GM19035 (cell line): Measurements from ENCODE around the gene GPANK1.

Source experiments
- ATAC-seq: cut with Tn5 transposase; IDR thresholded peaks from one replicate; pipeline ENCODE4 v1.9.1; 2021; ENCODE audit not compliant: unreplicated experiment

GPANK1 gene

DNA sequence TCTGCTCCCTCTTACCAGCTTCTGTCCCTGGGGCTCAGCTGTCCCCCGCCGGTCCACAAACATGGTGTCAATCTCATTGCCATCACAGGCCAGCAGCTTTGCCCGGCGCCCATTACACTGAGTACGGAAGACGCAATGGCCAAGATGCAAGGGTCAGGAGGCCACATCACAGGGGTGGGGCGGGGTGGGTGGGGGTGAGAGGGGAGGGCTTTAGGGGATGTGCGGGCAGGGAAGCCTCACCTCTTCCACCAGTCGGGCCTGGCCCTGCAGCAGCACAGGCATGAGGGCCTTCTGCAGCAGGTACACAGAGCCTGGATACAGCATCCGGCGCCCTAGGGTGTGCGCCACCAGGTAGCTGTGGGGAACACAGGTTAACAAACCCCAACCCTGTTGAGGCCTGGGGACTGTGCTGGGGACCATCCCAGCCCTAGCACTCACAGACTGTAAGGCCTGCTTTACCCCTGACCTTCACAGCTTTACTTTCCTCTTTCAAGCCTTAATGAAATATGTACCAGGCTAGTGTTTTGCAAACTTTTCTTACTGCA is 26.8 kb upstream of the GPANK1 start:
- no peak for ATAC-seq

DNA sequence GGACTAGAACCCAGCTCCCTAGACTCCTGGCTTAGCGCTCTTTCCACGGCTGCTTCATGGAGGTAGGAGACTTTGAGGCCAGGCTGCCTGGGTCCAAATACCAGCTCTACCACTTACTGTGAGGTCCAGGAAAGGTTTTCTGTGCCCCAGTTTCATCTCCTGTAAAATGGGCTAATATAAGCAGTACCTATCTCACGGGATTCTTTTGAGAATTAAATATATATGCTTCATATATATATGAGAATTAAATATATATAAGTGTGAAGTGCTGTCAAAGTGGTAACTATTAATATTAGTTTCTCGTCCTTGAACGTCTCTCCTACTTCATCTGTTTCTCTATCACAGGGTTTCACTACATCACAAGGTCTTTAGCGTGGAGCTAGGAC is 26.3 kb upstream of the GPANK1 start:
- no peak for ATAC-seq

DNA sequence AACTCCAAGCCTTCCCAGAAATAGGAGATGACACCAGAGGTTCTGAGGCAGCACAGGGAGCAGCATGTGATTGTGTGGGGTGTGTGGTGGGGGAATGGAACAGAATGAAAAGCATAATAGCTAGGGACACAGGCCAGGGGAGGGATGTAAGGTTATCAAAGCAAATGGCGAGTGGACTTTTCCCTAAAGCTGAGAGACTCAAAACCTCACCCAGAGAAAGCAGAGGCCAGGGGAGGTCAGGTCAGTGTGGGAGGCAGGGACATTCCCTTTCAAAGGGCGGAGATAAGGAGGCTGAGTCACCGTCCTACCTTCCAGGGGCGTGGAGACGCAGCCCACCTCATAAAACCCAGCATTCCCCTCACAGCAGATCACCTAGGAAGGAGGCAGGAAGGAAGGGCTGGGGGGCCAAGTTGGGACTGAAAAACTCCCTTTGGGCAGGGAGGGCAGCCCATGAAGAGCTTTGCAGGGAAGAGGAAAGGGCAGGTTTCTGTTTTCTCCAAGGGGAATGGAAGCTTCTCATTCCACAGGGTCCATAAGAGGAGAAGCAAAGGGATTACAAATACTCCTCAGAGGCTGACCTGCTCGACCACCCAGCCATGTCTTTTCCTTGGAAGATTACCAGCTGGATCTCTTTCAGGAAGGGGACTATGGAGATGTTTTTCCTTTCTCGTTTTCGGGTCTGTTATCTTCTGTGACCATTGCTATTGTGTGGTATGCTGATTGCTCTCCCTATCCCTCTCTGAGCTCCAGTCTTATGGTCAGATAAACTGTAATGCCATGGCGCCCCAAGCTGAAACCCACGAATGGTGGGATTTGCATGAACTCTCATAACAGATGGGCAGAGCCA is 25.7 kb upstream of the GPANK1 start:
- no peak for ATAC-seq

DNA sequence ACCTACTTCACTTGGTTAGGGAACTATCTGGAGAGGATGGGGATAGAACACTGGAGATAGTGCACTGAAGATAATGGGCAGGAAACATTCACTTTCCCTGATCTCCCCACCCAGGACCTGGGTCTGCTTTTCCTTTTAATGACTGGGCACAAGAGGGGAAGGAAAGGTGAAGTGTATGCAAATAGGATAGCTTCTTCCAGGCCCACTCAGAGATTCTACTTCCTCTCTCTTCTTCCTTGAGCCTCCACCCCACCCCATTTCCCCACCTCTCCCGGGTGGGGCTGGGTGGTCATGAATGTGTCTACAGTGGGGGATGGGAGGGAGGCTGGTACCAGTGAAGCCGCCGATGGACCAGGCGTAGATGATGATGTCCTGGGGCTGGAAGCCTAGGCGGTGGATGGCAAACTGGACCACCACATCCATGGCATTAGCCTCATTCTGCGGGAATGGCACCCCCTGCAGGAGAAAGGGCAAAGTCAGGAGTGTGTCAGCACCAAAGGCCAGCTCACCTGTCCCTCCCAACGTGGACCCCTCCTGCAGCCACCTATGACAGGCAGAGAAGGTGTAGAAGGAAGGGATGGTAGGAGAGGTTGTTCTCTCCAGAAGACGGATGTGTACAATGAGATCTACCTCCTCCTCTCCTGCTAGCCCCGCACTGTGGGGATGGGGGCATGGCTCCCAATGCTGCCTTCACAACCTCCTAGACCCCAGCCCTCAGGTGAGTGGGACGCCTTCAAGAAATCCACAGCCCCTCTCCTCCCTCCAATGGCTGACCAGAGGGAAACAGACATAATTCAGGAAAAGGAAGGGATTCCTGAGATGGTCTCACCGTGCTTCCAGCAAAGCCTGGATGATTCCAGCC is 24.7 kb upstream of the GPANK1 start:
- no peak for ATAC-seq

DNA sequence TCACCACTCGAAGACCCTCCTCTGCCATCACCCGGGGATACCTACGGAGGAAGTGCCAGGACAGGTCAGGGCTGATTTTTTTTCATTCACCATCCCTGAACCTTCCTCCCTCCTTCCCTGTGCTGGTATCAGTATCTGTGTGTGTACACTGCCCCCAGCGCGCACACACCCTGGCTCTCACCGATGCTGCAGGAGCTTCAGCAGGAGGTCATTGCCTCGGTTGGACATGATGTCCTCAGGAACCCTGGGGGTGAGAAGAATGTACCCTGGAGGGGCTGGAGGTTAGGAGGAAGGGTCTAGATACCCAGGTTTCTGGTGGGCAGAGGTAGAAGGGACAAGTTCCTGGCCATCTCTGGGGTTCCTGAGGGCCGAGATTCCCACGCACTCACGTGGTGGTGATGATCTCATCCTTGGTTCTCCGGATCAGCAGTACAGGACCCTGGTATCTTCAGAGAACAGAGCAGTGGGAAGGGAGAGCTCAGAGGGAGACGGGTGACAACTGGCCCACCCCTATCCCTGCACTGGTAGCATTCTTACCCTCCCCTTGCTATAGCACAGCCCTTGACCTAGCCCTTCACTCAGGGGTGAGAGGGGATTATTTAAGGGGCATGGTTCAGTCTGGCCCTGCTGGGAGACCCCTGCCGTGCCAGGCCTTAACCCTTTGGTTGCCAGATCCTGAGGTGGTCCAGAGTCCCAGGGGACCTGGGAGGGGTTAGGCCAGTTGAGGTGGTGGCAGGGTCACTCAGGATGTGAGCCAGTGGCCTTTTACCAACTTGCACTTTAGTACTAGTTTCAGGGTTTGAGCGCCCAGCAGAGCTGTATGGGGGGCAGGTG is 23.3 kb upstream of the GPANK1 start:
- no peak for ATAC-seq

DNA sequence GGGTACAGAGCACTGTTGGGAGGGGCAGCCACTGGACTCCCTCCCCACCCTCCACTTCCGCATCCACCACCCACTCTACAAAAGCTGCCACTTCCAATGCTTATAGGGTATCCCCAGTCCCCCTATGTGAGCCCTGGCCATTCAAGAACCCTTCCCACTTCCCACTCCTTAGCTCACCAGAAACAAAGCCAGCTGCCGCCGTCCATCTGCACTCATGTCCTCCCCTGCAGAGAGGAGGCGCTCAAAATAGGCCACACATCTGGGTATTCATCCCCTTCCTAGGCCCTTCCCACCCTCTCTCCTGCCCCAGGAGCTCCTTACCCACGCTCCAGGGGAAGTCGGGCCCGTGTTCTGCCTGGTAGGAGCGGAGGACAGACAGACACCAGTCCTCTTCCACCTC is 22.5 kb upstream of the GPANK1 start:
- ATAC-seq: no peak

DNA sequence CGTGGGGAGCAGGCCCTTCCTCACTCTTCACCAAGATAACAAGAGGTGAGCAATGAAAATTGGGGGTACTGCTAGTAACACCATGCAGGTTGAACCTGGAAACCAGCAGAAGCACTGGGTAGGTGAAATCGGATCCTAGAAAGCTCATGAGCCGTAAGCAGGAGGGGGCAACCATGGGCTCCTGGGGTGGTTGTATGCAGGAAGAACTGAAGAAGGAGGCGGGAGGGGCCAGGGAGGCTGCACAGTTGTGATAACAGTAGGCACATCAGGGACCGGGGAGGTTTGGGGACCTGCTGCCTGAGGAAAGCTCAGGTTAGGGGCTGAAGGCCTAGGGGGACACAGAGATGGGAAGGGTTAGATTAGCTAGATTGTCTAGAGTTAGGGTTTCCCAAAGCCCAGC is 21.7 kb upstream of the GPANK1 start:
- ATAC-seq: no peak

DNA sequence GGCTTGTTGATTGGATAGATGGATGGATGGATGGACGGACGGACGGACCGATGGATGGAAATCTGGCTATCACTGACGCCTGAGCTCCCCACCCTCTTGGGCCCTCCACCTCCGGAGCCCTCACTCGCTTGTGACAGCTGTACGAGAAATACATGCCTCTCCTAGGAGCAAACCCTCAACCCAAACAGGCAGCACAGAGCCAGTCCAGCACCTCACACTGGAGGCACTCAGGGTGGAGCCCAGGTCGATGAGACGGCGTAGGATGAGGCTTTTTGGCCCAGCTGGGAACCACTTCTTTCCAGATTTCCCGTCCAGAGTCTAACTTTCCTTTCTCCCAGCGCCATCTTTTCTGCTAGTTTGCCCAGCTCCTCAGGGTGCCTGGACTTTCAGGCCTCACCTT is 18.8 kb upstream of the GPANK1 start:
- ATAC-seq: no peak

DNA sequence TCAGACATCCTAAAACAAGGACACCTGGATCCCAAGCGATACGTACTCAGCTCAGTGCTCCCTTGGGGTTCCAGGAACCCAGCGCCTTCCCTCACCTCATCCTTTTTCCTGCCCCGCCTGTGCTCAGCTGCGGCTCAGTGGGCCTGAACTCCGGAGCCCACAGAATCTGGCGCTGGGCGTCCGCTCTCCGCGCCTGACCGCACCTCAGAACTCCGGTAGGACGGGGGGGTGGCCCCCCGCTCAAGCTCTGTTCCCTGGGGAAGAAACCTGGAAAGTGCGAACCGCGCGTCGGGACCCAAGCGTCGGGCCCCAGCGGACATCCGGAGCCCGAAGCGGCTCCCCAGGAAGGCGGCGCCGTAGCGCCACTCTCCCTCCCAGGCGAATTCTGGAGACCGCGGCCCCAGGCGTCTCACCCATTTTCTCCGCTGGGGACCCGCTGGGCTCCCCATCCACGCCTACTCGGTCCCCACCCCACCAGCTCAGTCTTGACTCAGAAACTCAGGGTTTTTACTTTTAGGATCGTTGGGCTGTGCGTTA is 16.4 kb upstream of the GPANK1 start:
- ATAC-seq: no peak

DNA sequence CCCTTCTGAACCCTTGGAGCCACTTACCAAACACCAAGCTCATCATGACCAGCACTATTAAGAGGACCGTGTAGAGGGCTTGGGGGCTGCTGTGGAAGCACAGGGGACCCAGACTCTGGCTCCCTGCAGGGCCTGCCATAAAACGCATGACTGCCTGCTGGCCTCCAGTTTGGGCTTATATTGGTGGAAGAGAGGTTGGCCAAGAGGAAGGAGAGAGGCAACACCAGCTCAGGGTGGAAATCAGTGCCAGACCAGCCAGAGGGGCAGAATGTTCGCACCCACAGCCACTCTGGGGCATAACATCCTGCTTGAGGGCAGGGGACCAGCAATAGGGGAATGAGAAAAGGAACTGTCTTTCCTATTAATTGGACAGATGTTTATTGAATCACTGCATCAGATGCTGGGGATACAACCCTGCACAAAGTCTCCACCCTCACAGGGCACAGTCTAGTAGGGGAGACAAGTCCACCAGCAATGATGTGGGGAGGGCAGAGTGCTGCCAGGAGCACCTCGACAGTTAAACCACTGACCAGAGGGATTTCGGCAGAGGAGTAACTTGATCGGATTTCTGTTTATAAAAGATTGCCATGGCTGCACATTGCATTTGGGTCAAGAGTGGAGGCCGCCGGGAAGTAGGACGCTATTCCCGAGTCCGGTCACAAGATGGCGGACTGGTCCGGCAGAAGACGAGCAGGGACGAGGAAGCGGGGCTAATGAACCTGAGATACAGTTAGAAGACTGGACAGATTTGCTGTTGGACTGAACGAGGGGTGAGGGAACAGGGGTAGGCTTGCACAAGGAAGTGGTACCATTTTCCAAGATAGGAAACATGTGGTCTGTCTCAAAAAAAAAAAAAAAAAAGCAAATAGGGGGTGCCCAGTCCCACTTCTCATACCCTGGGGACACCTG is 15.7 kb upstream of the GPANK1 start, which contains the start of gene LY6G5C:
Gene LY6G5C (minus strand): TSS at position 842 of the 909 bp plus-strand sequence. CDS start 694 bp downstream, at position 148.
- no peak for ATAC-seq

DNA sequence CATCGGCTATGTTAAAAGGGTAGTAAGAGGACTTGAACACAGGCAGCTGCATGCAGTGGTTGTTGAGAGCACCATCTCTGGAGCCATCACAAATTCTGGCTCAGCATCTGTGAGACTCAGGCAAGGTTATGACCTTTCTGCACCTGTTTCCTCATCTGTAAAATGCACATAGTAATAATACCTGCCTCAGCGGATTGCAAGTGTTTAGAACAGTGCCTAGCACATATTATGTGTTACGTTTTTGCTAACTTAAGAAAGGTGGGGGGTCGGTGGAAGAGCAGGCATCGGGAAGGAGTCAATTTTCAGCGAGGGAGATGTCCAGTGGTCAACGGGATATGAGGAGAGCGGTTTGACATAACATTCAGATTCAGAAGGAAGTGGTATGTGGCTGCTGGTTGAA is 13.2 kb upstream of the GPANK1 start:
- ATAC-seq: no peak

DNA sequence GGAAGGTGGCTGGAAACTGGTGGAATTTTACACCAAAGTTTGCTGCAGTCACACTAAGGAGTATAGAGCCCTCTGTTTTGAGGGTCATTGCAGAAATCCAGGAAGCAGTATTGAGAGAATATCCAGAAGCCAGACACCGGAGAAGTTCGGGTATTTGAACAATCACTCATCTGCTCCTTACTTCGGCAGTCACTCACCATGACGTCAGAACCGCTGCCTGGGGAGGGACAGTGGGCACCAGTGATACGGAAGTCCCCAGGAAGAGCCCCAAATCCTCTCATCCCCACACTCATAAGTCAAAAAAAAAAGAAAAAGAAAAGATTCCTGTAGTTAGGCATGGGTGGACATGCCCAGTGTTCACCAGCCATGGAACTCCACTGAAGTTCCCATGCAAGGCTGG is 12.1 kb upstream of the GPANK1 start:
- no peak for ATAC-seq

DNA sequence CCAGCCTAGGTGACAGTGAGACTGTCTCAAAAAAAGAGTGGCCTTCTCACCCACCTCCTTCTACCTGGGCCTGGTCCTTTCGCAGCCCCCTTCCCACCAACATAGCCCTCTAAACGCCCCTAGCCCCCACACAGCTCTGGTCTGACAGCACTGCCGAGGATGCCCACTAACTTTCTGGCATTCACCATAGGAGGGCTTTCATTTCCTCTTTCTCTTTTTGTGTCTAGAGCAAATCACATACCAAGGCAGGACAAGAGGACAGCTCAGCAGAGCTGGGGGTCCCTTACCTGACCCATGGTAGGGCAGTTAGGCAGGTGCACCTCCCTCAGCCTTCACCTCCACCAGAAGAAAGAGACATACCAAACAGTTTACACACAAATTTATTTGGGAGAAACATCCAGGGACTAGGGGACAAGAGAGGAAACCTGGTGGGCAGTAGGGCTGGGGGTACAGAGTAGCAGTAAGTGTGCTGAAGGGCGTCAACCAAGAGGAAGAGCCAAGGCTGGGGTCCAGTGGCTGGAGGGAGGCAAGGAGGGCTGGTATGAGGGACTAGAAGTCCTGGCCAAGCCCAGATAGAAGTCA is 11.6 kb upstream of the GPANK1 start:
- ATAC-seq: no peak

DNA sequence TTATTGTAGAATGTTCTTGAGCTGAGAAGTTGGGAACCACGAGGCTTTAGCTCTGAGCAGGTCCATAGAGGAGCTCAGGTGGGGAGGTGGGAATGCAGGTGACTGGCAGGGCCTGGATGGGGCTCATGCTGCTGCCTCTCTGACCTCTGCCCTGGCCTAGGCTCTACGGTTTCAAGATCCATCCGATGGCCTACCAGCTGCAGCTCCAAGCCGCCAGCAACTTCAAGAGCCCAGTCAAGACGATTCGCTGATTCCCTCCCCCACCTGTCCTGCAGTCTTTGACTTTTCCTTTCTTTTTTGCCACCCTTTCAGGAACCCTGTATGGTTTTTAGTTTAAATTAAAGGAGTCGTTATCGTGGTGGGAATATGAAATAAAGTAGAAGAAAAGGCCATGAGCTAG is 4.9 kb upstream of the GPANK1 start, which contains the start of gene LY6G5B:
Gene LY6G5B (plus strand): TSS at position 301 of the 400 bp plus-strand sequence. CDS start 975 bp downstream, outside the sequence.
- no peak for ATAC-seq

DNA sequence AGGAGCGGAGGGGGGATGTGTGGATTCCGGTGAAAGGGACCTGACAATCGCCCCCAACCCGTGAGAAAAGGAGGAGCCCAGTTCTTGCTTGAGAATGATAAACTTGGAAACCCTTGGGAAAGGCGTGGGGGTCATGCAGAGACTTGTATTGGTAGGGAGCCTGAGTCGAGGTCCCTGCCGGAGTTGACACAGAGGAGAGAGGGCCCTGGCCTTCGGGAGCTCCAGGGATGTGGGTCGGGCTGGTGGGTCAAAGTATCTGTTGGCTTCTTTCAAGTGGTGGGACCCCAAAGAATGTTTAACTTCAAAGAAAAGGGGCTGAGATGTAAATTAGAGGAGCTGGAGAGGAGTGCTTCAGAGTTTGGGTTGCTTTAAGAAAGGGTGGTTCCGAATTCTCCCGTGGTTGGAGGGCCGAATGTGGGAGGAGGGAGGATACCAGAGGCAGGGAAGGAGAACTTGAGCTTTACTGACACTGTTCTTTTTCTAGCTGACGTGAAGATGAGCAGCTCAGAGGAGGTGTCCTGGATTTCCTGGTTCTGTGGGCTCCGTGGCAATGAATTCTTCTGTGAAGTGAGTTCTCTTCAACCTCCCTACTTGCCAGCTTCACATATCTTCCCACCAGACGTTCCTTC is 1.7 kb upstream of the GPANK1 start:
- ATAC-seq: no peak

DNA sequence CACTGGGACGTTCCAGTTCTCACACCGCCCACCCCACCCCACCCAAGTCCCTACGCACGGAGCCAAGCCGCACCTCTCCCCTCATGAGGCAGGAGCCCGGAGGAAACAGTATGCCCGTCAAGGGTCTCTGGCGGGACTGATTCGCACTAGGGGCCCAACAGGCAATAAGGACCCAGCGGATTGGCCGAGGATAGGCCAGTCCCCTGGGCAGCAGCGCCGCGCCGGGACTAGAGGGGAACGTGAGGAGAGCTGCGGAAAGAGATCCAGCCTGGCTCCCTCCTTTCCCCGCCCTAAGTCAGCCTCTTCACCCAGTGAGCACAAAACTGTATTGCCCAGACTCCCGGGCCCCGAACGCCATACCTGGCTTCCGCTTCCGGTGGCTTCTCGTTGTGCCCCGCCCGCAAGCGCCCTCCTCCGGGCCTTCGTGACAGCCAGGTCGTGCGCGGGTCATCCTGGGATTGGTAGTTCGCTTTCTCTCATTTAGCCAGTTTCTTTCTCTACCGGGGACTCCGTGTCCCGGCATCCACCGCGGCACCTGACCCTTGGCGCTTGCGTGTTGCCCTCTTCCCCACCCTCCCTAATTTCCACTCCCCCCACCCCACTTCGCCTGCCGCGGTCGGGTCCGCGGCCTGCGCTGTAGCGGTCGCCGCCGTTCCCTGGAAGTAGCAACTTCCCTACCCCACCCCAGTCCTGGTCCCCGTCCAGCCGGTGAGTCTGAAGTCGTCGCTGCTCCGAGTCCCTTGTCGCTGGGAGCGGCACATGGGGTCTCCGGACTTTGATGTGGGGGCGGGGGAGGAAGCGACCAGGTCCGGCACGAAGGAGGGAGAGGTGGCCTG is 922 bp upstream of the GPANK1 start, which contains the start of gene CSNK2B:
Gene CSNK2B (plus strand): TSS at position 580 of the 836 bp plus-strand sequence. CDS start 752 bp downstream, outside the sequence.
- peak; percentile 81 for ATAC-seq

DNA sequence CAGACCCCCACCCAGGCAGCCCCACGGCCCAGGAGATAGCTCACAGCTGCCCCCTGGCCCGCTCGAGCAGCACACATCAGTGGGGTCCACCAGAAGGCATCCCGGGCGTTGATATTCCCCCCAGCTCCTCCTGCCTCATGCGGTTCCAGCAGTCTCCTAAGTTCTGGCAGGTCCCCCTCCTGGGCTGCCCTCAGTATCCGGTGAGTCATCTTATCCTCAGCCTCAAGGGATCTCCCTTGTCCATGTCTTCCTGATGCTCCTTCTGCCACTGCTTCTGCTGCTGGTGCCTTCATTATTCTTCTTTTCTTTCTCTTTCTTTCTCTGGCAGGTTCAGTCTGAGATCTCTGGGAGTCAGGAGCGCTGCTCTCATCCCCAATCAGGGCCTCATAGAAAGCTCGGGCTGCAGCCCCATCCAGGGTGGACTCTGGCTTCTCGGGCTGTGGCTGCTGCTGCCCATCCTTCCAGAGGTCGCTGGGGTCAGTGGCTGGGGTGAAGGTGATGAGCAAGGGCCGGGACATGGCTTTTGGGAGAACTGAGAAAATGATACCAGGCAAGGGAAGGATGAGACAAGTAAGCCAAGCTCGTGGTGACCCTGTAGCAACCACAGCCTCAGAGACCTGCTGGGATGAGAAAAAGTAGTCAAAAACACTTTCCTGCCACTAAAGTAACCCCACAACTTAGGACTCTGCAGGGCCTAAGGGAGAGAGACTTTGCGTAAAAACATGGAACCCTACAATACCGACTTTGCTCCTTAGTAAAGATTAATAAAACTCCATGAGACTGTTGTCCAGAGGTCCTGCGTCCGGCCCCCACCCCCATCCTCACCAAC is 622 bp downstream of the GPANK1 start:
- ATAC-seq: no peak
